Effector CD4-positive, alpha-beta T cell (primary cell): ENCODE measurements around the gene MREG.
A peak's percentile ranks its signal among the peaks of the same experiment; 100 is the strongest.

ENCODE experiments used
- DNase-seq: peaks from one replicate; pipeline ENCODE4 v3.0.0-alpha.2; 2020
- total RNA-seq: gene quantifications from one replicate; lab custom pipeline; 2026; lab: John Stamatoyannopoulos, UW

The MREG gene, protein sequence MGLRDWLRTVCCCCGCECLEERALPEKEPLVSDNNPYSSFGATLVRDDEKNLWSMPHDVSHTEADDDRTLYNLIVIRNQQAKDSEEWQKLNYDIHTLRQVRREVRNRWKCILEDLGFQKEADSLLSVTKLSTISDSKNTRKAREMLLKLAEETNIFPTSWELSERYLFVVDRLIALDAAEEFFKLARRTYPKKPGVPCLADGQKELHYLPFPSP
- 4.9 reads per million, percentile 19 among the genes with 10 or more reads in this experiment for total RNA-seq

GRCh38 chr2:216013080-216013909 lies at the start of gene MREG:
TSS of gene MREG (minus strand) at chr2:216013551. CDS start at chr2:216013327, 224 bp downstream.
- DNase-seq: peak; percentile 73

DNA sequence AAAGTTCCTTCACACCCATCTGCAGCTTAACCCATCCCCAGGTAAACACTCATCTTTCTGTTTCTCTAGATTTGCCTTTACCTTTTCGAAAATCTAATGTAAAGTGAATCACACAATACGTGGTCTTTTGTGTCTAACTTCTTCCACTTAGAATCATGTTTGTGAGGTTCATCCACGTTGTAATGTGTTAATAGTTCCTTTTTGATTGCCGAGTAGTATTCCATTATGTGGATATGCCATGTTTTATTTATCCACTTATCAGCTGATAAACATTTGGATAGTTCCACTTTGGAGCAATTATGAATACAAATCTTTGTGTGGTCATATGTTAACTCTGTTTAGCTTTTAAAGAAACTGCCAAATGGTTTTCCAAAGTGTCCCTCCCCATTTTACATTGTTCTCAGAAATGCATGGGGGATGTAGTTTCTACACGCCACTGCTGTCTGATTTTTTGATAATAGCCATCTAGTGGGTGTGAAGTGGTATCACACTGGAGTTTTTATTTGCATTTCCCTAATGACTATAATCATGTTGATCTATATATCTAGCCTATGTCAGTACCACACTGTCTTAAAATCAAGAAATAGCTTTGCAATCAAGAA lies 46.0 kb upstream of the MREG start:
- DNase-seq: no peak

DNA sequence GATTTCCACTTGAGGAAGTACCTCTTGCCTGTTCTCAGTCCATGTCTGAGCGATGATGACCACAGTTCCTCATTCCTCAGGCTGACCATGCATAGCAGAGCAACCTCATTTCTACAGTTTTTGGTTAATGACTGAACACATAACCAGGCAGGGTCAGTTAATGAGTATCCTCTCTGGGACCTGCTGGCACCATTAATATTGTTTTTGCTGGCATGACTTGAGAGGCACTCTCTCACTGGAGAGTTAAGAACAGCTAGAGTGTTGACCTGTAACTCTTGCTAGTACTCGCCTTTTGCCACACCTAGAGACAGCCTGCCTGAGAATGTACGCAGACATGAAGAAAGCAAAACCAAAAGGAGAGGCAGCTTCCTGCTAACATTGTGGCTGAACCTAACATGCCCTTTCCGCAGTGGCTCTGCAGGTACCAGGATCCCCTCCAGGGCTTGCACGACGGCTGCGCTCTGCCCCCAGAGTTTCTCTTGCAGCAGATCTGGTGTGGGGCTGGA lies 44.4 kb upstream of the MREG start:
- DNase-seq: peak; percentile 25

DNA sequence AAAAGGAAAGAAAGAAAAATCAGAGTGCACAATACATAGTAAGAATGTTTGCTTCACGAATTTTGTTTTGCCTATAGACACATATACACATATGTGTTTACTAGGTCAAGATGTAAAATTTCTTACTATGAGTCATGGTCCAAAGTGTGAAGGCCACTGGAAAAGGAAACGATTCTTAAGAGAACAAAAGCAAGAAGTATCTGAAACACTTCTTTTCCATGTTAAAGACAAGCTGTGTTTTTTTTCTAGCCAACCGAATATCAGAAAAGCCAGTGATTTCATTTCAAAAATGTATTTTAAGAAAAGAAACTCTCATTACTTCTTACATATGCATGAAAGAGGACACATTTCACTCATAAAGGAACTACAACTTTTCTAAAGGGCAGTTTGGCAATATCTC lies 43.4 kb upstream of the MREG start:
- no peak for DNase-seq

- DNase-seq: no peak
Measured at GRCh38 chr2:216055680-216056079, 42.3 kb upstream of the MREG start.

- DNase-seq: no peak
Measured at GRCh38 chr2:216052420-216052819, 39.1 kb upstream of the MREG start.

DNA sequence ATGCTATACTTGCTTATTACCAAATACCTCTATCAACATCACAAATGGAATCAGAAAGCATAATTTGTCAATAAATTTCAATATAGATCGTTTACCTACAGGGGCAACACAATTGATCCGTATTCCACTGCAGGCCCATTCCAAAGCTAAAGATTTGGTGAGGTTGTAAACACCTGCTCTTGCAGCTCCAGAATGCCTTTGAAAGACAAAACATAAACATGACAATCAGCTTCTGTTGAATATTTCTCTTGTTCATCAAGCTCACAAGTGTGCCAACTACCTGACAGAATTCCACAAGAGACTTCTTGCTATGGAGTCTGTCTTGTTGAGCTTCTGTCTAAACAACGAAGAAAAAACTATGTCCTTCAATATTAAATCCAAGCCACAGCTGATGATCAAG lies 38.0 kb upstream of the MREG start:
- DNase-seq: no peak

DNA sequence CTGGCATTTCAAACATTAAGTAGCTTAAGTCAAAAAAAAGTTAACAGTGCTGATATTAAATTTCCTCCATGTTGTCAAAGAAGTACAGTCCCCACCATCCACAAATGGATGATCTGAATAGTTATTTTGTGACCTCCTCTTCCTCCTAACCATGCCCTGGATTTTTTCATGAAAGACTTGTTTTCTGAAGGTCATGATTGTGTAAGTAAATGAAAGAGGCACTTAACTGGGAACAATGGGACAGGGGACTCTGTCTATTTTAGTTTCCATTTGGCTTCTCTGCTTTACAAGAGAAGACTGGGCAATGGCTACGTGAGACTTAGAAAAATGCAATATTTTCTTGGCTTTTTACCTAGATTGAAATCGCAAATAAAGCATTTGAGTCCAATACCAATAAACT lies 36.1 kb upstream of the MREG start:
- no peak for DNase-seq

GRCh38 chr2:216047397-216047796 lies 34.0 kb upstream of the MREG start:
- no peak for DNase-seq

GRCh38 chr2:216044883-216045486 lies 31.6 kb upstream of the MREG start:
- DNase-seq: no peak

GRCh38 chr2:216043949-216044348 lies 30.6 kb upstream of the MREG start:
- no peak for DNase-seq

DNA sequence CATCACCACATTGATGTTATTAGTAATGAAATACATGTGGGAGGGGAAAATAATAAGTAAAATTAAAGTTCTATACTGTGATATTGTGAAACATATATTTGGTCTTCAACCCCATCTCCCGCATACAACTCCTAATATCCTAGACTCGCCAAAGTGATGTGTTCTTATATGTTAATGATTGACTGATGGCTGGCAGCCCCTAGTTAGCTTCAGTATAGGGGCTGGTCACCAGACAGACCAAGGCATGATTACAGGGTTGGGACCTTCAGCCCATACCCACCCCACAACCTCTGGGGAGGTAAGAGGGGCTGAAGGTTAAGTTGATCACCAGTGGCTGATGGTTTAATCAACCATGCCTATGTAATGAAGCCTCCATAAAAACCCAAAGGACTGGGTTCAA lies 28.1 kb upstream of the MREG start:
- DNase-seq: no peak

DNA sequence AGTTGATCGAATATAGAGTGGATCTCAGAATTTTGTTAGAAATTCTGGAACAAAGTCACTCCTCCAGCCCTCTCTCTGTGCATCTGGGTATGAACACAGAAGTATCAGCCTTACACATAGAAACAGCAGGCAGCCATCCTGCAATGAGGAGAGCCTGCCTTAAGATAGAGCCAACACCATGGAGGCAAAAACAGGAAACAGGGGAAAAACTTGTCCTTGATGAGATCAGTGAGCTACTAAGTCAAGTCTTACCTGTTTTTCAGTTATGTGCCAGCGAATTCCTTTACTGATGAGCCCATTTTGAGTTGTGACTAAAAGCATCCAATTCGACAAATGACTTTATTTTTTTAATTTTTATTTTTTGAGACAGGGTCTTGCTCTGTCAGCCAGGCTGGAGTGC lies 26.6 kb upstream of the MREG start:
- no peak for DNase-seq

- DNase-seq: peak; percentile 70
Measured at GRCh38 chr2:216034065-216034464, 20.7 kb upstream of the MREG start.

GRCh38 chr2:216033403-216033802 lies 20.1 kb upstream of the MREG start:
- no peak for DNase-seq

DNA sequence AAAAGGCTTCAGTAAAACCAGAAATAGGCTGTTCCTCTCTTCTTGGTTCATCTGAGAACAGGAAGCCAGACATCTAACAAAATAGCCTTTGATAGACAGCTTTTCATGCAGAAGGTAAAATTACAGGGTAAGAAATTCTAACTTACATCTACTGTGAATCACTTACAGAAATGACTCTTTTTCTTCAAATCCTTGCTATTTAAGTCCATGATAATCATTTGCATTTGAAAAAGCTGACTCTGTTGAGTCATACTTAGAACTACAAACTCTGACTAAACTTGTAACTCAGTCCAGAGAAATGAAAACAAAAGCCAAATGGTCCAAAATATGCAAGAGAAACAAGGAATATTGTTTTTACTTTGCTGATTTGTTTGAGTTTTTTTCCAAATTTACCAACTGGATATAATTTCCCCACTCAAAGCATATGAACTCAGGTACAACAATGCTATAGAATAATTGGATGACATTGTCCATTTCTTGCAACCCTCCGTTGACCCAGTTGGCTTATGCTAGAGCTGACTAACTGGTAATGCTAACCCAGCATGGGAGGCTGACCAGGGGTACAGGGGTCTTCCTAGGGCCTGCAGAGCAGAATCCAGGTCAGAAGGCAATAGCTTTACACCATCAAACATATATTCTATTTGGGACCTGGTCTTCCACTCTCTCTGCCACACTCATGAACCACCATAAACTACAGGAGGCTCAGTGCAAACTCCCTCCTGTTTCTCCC lies 18.8 kb upstream of the MREG start:
- DNase-seq: no peak

DNA sequence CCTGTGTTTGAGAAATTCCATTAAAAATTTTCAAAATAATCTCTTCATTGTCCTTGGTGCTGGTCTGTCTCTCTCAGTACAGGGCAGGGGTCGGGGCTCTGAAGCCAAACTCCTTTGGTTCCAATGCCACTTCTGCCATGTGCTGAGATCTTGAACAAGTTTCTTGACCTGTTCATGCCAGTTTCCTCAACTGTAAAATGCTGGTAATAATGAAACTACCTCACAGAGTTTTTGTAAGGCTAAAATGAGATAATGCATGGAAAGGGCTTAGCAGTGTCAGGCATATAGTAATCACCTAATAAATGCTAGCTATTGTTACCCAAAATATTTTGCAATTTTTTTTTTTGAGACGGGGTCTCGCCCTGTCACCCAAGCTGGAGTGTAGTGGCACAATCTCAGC lies 16.9 kb upstream of the MREG start:
- no peak for DNase-seq

DNA sequence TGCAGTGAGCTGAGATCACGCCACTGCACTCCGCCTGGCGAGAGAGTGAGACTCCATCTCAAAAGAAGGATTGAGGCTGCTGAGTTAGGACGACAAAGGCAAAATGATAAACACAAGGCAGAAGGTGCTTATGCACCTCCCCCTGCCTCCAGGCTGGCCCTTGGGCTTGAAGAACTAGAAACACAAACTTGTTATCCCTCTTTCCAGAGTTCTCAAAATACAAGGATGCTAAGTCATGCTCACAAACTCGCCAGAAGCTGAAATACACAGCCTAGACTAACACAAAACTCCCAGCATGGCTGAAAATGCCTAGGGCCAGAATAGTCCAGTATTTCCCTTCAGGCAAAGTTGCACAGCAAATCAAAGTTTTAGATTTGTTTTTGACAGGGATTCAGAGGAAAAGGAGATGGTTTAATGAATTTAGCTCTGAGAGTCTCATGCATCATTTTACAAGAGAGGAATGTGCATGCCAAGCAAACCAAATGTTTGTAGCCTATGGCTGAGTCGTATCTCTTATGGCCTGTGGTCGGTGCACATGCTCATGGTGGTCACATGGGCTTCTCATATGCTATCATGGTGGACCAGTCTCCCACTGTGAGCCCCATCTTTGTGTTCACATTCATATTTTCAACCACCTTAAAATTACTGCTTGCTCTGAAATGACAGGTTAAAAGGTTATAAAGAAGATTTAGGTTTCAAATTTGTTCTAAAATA lies 16.2 kb upstream of the MREG start:
- no peak for DNase-seq

GRCh38 chr2:216024779-216025336 lies 11.5 kb upstream of the MREG start:
- DNase-seq: no peak

DNA sequence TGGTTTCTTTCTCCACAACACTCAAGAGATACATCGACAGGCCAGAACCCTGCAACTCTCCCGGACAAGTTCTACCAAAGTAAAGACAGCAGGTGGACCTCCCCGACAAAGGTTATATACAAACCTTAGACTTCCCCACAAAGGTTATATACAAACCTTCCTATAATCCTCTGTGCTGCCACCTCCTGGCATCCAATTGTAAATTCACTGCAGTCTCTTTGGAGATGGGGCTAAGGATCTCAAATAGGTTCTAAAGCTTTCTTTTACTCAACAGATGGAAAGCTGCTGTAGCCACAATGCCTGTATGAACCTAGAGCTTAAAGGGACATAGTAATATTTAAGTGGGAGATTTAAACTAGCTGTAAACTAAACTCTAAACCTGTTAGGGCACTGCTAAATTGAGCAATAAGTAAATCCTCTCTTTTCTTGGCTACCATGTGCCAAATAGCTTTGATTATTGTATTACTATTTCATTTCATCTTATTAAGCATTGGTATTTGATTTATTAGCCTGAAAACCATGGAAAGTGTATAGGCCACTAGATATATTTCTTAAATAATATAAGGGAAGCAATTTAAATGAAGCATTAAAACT lies 9.8 kb upstream of the MREG start:
- DNase-seq: peak; percentile 20
